ENCODE data around the gene RANBP1.

RANBP1 gene

GRCh38 chr22:20088263-20088648 lies 27.6 kb upstream of the RANBP1 start:
- DNase-seq (ENCODE audit: low read depth in 1 of 2, low spot score in 1 of 2), result no peak

DNA sequence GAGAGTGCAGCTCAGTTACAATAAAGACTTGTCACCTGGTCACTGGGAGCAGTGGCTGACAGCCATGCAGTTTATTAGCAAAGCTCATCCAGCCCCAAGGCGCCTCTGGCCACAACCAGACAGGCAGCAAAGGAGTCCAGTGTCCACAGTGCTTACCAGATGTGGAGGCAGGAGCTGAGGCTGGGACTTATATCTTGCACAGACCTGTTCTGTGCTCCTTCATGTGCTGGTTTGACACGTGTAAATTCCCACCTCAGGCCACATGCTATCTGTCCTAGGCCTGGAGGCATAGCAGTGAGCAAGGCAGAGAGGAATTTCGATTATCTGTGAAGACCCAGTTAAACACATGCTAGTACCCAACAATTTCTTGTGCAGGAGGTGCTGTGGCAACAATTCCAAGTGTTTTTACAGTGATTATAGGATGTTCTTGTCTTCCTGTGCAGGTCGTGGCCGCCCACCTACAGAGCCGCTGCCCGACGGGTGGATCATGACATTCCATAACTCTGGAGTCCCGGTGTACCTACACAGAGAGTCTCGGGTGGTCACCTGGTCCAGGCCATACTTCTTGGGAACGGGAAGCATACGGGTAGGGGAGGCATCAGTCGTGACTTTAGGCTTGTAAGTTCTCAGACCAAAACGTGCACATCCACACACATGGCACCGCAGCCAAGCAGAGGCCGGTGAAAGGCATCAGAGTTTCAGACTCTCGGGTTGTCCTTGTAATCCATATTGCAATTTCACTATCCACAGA lies 26.5 kb upstream of the RANBP1 start:
- no peak for DNase-seq (ENCODE audit: low read depth in 1 of 2, low spot score in 1 of 2)

- no peak for DNase-seq (ENCODE audit: low read depth in 1 of 2, low spot score in 1 of 2)
Measured at GRCh38 chr22:20089977-20090729, 25.8 kb upstream of the RANBP1 start.

- DNase-seq (ENCODE audit: low read depth in 1 of 2, low spot score in 1 of 2), result no peak
Measured at GRCh38 chr22:20090730-20091240, 25.1 kb upstream of the RANBP1 start.

DNA sequence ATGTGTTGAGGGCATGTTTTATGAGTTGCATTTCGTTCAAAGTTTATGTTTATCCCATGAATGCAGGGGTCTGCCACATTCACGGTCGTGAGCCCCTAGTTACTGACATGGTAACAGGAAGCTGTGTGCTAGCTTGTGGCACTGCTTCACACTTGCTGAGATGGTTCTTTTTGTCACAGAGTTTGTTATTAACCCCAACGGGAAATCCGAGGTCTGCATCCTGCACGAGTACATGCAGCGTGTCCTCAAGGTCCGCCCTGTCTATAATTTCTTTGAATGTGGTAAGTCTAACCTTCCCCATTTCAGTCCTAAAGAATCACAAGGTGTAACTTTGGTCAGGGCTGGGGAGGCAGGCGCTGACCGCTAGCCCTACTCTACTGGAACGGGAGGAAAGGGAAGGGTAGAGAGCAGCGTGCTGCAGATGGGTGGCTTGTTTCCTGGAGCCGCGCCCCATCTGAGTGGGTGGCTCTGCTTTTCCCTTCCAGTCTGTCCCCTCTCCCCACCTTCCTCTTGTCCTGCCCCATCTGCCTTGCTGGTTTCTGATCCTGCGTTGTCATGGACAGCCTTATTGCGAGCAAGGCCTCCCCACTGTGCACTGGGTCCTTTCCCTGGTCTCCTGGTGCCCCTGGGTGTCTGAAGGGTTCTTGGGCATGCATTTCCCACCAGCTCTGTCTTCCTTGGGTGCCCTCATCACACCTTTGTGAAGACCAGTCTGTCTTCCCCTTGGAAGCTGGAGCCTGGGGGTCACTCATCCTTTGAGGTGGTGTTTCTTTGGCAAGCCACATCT lies 24.0 kb upstream of the RANBP1 start:
- no peak for DNase-seq (ENCODE audit: low read depth in 1 of 2, low spot score in 1 of 2)

DNA sequence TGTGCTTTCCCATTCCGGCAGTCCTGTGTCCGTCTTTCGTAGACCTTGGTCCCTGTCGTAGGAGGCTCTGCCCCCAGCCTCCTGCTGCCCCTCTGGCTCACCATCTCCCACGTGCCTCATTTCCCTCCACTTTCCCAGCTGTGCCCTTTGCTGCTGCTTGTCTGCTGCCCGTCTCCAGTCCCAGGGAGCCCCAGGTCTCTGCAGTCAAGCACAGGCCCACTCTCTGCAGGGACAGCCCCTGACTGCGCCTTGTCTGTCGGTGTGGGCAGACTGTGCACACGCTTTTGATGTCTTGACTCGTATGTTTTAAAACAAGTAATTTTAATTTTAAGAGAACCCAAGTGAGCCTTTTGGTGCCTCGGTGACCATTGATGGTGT lies 23.4 kb upstream of the RANBP1 start:
- no peak for DNase-seq (ENCODE audit: low read depth in 1 of 2, low spot score in 1 of 2)

- no peak for DNase-seq (ENCODE audit: low read depth in 1 of 2, low spot score in 1 of 2)
Measured at GRCh38 chr22:20093418-20094196, 22.3 kb upstream of the RANBP1 start.

DNA sequence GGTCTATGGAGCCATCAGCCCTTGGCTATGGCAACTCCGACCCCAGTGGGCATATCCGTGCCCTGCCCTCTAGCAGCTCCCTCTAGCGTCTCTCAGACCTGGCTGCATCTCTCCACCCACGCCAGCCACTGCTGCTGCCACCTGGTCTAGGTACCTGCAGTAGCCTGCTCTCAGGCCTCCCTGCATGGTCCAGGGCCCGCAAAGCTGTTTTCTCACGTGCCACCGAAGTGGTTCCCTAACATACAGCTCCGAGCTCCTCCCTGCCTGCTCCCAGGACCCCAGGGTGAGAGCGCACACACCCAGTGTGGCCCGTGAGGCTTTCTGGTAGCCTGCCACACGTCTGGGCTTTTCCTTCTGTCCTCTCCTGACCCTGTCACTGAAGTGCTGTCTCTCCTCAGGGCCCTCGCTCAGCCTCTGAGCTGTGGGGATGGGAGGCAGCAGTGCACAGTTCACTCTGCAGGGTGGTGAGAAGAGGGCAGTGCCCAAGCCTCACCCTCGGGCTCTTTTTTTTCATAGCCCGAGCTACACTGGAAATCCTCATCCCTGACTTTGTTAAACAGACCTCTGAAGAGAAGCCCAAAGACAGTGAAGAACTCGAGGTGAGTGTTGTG lies 21.6 kb upstream of the RANBP1 start:
- DNase-seq (ENCODE audit: low read depth in 1 of 2, low spot score in 1 of 2), result no peak

- DNase-seq (ENCODE audit: low read depth in 1 of 2, low spot score in 1 of 2), result no peak
Measured at GRCh38 chr22:20095521-20095920, 20.4 kb upstream of the RANBP1 start.

DNA sequence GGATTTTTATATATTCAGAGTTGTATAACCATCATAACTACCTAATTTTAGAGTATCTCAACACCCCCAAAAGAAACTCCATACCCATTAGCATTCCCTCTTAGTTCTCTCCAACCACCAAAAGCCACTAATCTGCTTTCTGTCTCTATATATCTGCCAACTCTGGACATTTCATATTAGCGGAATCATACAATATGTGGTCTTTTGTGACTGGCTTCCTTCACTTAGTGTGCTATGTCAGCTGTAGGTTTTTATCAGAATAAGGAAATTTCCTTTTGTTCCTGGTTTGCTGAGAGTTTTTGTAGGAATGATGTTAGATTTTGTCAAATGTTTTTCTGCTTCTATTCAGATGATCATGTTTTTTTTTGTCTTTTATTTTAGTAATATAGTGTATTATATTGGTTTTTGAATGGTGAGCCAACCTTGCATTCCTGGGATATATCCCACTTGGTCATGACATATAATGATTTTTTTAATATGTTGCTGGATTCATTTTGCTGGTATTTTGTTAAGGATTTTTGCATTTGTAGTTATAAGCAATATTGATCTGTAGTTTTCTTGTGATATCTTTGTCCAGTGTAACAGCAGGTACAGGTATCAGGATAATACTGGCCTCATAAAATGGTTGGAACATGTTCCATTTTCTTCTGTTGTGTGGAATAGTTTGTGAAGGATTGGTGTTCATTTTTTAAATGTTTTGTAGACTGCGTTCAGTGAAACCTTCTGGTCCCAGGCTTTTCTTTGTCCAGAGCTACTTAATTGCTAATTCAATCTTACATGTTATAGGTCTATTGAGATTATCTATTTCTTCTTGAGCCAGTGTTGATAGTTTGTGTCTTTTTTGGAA lies 19.1 kb upstream of the RANBP1 start:
- DNase-seq (ENCODE audit: low read depth in 1 of 2, low spot score in 1 of 2), result no peak

DNA sequence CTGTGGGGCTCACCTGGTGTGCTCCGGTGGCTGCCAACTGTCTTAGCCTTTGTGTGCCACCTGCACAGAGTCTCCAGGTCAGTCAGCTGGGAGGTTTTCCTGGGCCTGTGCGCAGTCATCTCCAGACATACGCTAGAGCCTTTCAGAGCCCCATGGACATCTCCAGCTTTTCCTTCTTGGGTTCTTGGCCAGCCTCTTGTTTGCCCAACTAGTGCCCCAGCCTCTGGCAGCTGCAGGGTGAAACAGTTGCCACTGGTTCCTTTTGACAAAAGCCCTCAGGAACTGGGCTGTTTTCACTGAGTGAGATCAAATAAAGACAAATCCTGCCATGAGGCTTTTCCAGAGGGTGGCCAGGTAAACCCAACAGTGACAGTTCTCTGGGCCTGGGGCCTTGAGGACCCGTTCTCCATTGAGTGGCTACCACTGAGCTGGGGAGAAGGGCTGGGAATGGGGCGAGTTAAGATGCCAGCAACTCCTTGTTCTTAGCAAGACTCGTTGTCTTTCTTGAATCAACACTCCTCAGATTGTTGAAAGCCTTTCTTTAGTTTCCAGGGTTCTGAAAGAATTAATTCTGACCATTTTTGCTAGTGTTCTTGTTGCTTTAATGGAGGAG lies 16.7 kb upstream of the RANBP1 start:
- DNase-seq (ENCODE audit: low read depth in 1 of 2, low spot score in 1 of 2), result no peak

- no peak for DNase-seq (ENCODE audit: low read depth in 1 of 2, low spot score in 1 of 2)
Measured at GRCh38 chr22:20101638-20102037, 14.3 kb upstream of the RANBP1 start.

- no peak for DNase-seq (ENCODE audit: low read depth in 1 of 2, low spot score in 1 of 2)
Measured at GRCh38 chr22:20102203-20102780, 13.6 kb upstream of the RANBP1 start.

GRCh38 chr22:20105456-20106204 lies 10.3 kb upstream of the RANBP1 start:
- DNase-seq (ENCODE audit: low read depth in 1 of 2, low spot score in 1 of 2), result no peak

GRCh38 chr22:20106205-20106848 lies 9.6 kb upstream of the RANBP1 start:
- no peak for DNase-seq (ENCODE audit: low read depth in 1 of 2, low spot score in 1 of 2)

DNA sequence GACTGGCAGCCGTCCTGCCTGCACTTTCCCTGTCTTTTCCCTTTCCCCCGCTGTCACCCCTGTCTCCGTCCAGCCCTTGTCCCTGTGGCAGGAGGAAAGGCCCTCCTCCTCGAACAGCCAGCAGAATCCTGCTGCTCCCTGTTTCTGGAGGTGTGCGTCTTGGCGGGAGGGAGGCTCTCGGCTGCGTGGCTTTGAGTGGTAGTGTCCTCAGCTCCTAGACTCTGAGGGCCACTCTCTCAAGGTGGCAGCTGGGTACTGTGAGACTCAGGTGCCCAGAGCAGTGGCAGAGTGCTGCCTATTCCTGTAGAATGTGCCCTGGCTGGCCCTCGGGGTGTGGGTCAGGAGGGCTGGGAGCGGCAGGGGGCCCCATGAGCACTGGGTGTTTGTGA lies 9.1 kb upstream of the RANBP1 start:
- no peak for DNase-seq (ENCODE audit: low read depth in 1 of 2, low spot score in 1 of 2)

- no peak for DNase-seq (ENCODE audit: low read depth in 1 of 2, low spot score in 1 of 2)
Measured at GRCh38 chr22:20107471-20107901, 8.4 kb upstream of the RANBP1 start.
